Neural cell (in vitro differentiated cells): Measurements from ENCODE around the gene COBL.

ENCODE experiments used
- EZH2 ChIP-seq: fragments of 200-600, 300-800 bp; shearing (Covaris generic), sonication (generic); IDR thresholded peaks from 2 replicates; pipeline ENCODE4 v1.6.1; 2014; ENCODE audit warnings: antibody characterized with exemption, low read length, borderline replicate concordance, mild to moderate bottlenecking; ENCODE audit not compliant: insufficient read depth, poor library complexity, severe bottlenecking
- RAD21 ChIP-seq: fragments of 450-650 bp; conservative IDR thresholded peaks from 2 replicates; pipeline ENCODE4 v1.6.1; 2014; ENCODE audit warnings: antibody characterized with exemption, mild to moderate bottlenecking, moderate library complexity
- SMC3 ChIP-seq: fragments of 450-650 bp; conservative IDR thresholded peaks from 2 replicates; pipeline ENCODE4 v1.6.1; 2014; ENCODE audit warnings: antibody characterized with exemption, mild to moderate bottlenecking, moderate library complexity; ENCODE audit not compliant: poor library complexity
- TF ChIP-seq, protein P1 (sequence below): fragments of 450-650 bp; IDR thresholded peaks from 2 replicates; pipeline ENCODE4 v1.5.1; 2014; ENCODE audit warnings: antibody characterized with exemption, mild to moderate bottlenecking, moderate library complexity; ENCODE audit not compliant: poor library complexity, severe bottlenecking
- TF ChIP-seq, protein P2 (sequence below): IDR thresholded peaks from 2 replicates; pipeline ENCODE4 v1.6.1; 2012; ENCODE audit warnings: borderline replicate concordance

DNA sequence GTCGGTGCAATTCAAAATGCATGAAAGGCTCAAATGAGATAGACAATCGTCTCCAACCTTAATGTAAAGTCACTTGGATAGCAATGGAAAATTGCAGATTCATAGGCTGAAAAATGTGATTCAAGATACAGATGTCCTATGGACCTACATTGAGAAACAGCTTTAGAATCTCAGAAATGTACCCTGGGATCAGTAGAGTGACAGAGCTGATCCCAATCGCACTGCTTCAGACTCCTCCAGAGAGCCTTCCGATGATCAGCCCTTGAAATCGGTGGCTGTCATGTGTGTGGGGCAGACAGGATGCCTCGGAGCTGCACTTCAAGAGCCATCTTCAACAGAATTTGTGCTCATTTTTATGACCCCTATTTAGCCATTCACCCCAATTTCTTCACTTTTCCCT, 293.8 kb downstream of the COBL start:
- TF ChIP-seq, protein P1, sequence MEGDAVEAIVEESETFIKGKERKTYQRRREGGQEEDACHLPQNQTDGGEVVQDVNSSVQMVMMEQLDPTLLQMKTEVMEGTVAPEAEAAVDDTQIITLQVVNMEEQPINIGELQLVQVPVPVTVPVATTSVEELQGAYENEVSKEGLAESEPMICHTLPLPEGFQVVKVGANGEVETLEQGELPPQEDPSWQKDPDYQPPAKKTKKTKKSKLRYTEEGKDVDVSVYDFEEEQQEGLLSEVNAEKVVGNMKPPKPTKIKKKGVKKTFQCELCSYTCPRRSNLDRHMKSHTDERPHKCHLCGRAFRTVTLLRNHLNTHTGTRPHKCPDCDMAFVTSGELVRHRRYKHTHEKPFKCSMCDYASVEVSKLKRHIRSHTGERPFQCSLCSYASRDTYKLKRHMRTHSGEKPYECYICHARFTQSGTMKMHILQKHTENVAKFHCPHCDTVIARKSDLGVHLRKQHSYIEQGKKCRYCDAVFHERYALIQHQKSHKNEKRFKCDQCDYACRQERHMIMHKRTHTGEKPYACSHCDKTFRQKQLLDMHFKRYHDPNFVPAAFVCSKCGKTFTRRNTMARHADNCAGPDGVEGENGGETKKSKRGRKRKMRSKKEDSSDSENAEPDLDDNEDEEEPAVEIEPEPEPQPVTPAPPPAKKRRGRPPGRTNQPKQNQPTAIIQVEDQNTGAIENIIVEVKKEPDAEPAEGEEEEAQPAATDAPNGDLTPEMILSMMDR: no peak
- TF ChIP-seq, protein P2, sequence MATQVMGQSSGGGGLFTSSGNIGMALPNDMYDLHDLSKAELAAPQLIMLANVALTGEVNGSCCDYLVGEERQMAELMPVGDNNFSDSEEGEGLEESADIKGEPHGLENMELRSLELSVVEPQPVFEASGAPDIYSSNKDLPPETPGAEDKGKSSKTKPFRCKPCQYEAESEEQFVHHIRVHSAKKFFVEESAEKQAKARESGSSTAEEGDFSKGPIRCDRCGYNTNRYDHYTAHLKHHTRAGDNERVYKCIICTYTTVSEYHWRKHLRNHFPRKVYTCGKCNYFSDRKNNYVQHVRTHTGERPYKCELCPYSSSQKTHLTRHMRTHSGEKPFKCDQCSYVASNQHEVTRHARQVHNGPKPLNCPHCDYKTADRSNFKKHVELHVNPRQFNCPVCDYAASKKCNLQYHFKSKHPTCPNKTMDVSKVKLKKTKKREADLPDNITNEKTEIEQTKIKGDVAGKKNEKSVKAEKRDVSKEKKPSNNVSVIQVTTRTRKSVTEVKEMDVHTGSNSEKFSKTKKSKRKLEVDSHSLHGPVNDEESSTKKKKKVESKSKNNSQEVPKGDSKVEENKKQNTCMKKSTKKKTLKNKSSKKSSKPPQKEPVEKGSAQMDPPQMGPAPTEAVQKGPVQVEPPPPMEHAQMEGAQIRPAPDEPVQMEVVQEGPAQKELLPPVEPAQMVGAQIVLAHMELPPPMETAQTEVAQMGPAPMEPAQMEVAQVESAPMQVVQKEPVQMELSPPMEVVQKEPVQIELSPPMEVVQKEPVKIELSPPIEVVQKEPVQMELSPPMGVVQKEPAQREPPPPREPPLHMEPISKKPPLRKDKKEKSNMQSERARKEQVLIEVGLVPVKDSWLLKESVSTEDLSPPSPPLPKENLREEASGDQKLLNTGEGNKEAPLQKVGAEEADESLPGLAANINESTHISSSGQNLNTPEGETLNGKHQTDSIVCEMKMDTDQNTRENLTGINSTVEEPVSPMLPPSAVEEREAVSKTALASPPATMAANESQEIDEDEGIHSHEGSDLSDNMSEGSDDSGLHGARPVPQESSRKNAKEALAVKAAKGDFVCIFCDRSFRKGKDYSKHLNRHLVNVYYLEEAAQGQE: no peak
- TF ChIP-seq SMC3 (no peak), RAD21 (no peak), EZH2 (no peak)
